ENCODE results near the gene SLMAP. TPM values are rescaled to one million over a fixed set of nuclear protein-coding genes. Genes with fewer than 3 reads are reported as not detected.

SLMAP gene
- total RNA-seq, 2 donors from 2014 or later: 57.3 to 103 TPM

GRCh38 chr3:57815036-57815435 lies 58.9 kb downstream of the SLMAP start:
- peak overlapping the region in 1 of 2 donors; percentile 20 for H3K27ac Mint-ChIP-seq
- no peaks in the 10 kb centered on the region for H3K27me3 Mint-ChIP-seq
- H3K4me3 Mint-ChIP-seq: no peak overlapping the region
- peak; percentile 64 to 82 for ATAC-seq
- peaks cover 25 to 36% of the 10 kb centered on the region in 2 donors for H3K4me1 Mint-ChIP-seq (ENCODE audit: low read depth in 2 of 2)
- no peak for DNase-seq (ENCODE audit: low spot score)
- no peaks in the 10 kb centered on the region for H3K9me3 Mint-ChIP-seq
- H3K36me3 Mint-ChIP-seq: no peaks in the 10 kb centered on the region

- Mint-ChIP-seq H3K4me3 (no peak overlapping the region), H3K4me1 (ENCODE audit: low read depth in 2 of 2) (peaks cover 21 to 29% of the 10 kb centered on the region in 2 donors), H3K36me3 (no peaks in the 10 kb centered on the region), H3K27me3 (no peaks in the 10 kb centered on the region), H3K27ac (peak overlapping the region in 1 of 2 donors; percentile 0), H3K9me3 (no peaks in the 10 kb centered on the region)
- ATAC-seq (no peak), DNase-seq (ENCODE audit: low spot score) (no peak)
Measured at GRCh38 chr3:57816471-57817095, 60.5 kb downstream of the SLMAP start.

- H3K27ac Mint-ChIP-seq: no peak overlapping the region
- no peak overlapping the region for H3K4me3 Mint-ChIP-seq
- no peaks in the 10 kb centered on the region for H3K9me3 Mint-ChIP-seq
- H3K36me3 Mint-ChIP-seq: no peaks in the 10 kb centered on the region
- no peaks in the 10 kb centered on the region for H3K27me3 Mint-ChIP-seq
- no peak for DNase-seq (ENCODE audit: low spot score)
- ATAC-seq: no peak
- H3K4me1 Mint-ChIP-seq (ENCODE audit: low read depth in 2 of 2): peaks cover 25 to 36% of the 10 kb centered on the region in 2 donors
Measured at GRCh38 chr3:57818772-57819171, 62.7 kb downstream of the SLMAP start.

- Mint-ChIP-seq H3K27ac (no peak overlapping the region), H3K27me3 (no peaks in the 10 kb centered on the region), H3K4me1 (ENCODE audit: low read depth in 2 of 2) (peaks cover 17 to 30% of the 10 kb centered on the region in 2 donors), H3K4me3 (no peak overlapping the region), H3K36me3 (no peaks in the 10 kb centered on the region), H3K9me3 (no peaks in the 10 kb centered on the region)
- ATAC-seq: no peak
- DNase-seq (ENCODE audit: low spot score): no peak
Measured at GRCh38 chr3:57820479-57820878, 64.4 kb downstream of the SLMAP start.

GRCh38 chr3:57821765-57822164 lies 65.7 kb downstream of the SLMAP start:
- no peaks in the 10 kb centered on the region for H3K27me3 Mint-ChIP-seq
- H3K4me1 Mint-ChIP-seq (ENCODE audit: low read depth in 2 of 2): peaks cover 19 to 29% of the 10 kb centered on the region in 2 donors
- ATAC-seq (no peak), DNase-seq (ENCODE audit: low spot score) (no peak)
- no peak overlapping the region for H3K4me3 Mint-ChIP-seq
- H3K9me3 Mint-ChIP-seq: no peaks in the 10 kb centered on the region
- no peaks in the 10 kb centered on the region for H3K36me3 Mint-ChIP-seq
- no peak overlapping the region for H3K27ac Mint-ChIP-seq

GRCh38 chr3:57822686-57823085 lies 66.6 kb downstream of the SLMAP start:
- H3K27ac Mint-ChIP-seq: no peak overlapping the region
- H3K27me3 Mint-ChIP-seq: no peaks in the 10 kb centered on the region
- peaks cover 16 to 22% of the 10 kb centered on the region in 2 donors for H3K4me1 Mint-ChIP-seq (ENCODE audit: low read depth in 2 of 2)
- no peaks in the 10 kb centered on the region for H3K36me3 Mint-ChIP-seq
- DNase-seq (ENCODE audit: low spot score) (no peak), ATAC-seq (no peak)
- no peak overlapping the region for H3K4me3 Mint-ChIP-seq
- no peaks in the 10 kb centered on the region for H3K9me3 Mint-ChIP-seq

- peaks cover 11 to 15% of the 10 kb centered on the region in 2 donors for H3K4me1 Mint-ChIP-seq (ENCODE audit: low read depth in 2 of 2)
- H3K4me3 Mint-ChIP-seq: no peak overlapping the region
- no peak overlapping the region for H3K27ac Mint-ChIP-seq
- no peaks in the 10 kb centered on the region for H3K9me3 Mint-ChIP-seq
- no peaks in the 10 kb centered on the region for H3K36me3 Mint-ChIP-seq
- ATAC-seq (no peak), DNase-seq (ENCODE audit: low spot score) (no peak)
- no peaks in the 10 kb centered on the region for H3K27me3 Mint-ChIP-seq
Measured at GRCh38 chr3:57825116-57825515, 69.0 kb downstream of the SLMAP start.

GRCh38 chr3:57826245-57826951 lies 70.3 kb downstream of the SLMAP start:
- Mint-ChIP-seq H3K27ac (no peak overlapping the region), H3K27me3 (no peaks in the 10 kb centered on the region), H3K36me3 (no peaks in the 10 kb centered on the region), H3K4me1 (ENCODE audit: low read depth in 2 of 2) (peaks cover 11 to 15% of the 10 kb centered on the region in 2 donors), H3K9me3 (no peaks in the 10 kb centered on the region), H3K4me3 (no peak overlapping the region)
- ATAC-seq (no peak), DNase-seq (ENCODE audit: low spot score) (no peak)

GRCh38 chr3:57826952-57827723 lies 71.0 kb downstream of the SLMAP start:
- no peak overlapping the region for H3K27ac Mint-ChIP-seq
- ATAC-seq (no peak), DNase-seq (ENCODE audit: low spot score) (no peak)
- H3K4me1 Mint-ChIP-seq (ENCODE audit: low read depth in 2 of 2): peaks cover 7 to 10% of the 10 kb centered on the region in 2 donors
- no peaks in the 10 kb centered on the region for H3K9me3 Mint-ChIP-seq
- H3K27me3 Mint-ChIP-seq: no peaks in the 10 kb centered on the region
- no peak overlapping the region for H3K4me3 Mint-ChIP-seq
- H3K36me3 Mint-ChIP-seq: peaks cover 5% of the 10 kb centered on the region

- Mint-ChIP-seq H3K36me3 (peaks cover 6% of the 10 kb centered on the region), H3K27me3 (no peaks in the 10 kb centered on the region), H3K9me3 (no peaks in the 10 kb centered on the region), H3K4me3 (no peak overlapping the region), H3K4me1 (ENCODE audit: low read depth in 2 of 2) (peaks cover 8 to 9% of the 10 kb centered on the region in 2 donors), H3K27ac (no peak overlapping the region)
- ATAC-seq (no peak), DNase-seq (ENCODE audit: low spot score) (no peak)
Measured at GRCh38 chr3:57827757-57828156, 71.6 kb downstream of the SLMAP start.

GRCh38 chr3:57832486-57832885 lies 76.4 kb downstream of the SLMAP start:
- Mint-ChIP-seq H3K9me3 (no peaks in the 10 kb centered on the region), H3K36me3 (peaks cover 6% of the 10 kb centered on the region), H3K27me3 (no peaks in the 10 kb centered on the region), H3K27ac (no peak overlapping the region), H3K4me1 (ENCODE audit: low read depth in 2 of 2) (peaks cover 3 to 9% of the 10 kb centered on the region in 2 donors), H3K4me3 (no peak overlapping the region)
- DNase-seq (ENCODE audit: low spot score) (no peak), ATAC-seq (no peak)

GRCh38 chr3:57832900-57833313 lies 76.8 kb downstream of the SLMAP start:
- Mint-ChIP-seq H3K27ac (no peak overlapping the region), H3K4me3 (no peak overlapping the region), H3K36me3 (peaks cover 6% of the 10 kb centered on the region), H3K27me3 (no peaks in the 10 kb centered on the region), H3K9me3 (no peaks in the 10 kb centered on the region), H3K4me1 (ENCODE audit: low read depth in 2 of 2) (peaks cover 3 to 9% of the 10 kb centered on the region in 2 donors)
- no peak for DNase-seq (ENCODE audit: low spot score)
- no peak for ATAC-seq

GRCh38 chr3:57833763-57834162 lies 77.7 kb downstream of the SLMAP start:
- peaks cover 8 to 15% of the 10 kb centered on the region in 2 donors for H3K4me1 Mint-ChIP-seq (ENCODE audit: low read depth in 2 of 2)
- H3K36me3 Mint-ChIP-seq: peaks cover 6% of the 10 kb centered on the region
- no peak overlapping the region for H3K27ac Mint-ChIP-seq
- DNase-seq (ENCODE audit: low spot score) (no peak), ATAC-seq (no peak)
- no peaks in the 10 kb centered on the region for H3K9me3 Mint-ChIP-seq
- no peak overlapping the region for H3K4me3 Mint-ChIP-seq
- H3K27me3 Mint-ChIP-seq: no peaks in the 10 kb centered on the region

- Mint-ChIP-seq H3K27ac (no peak overlapping the region), H3K36me3 (no peaks in the 10 kb centered on the region), H3K4me1 (ENCODE audit: low read depth in 2 of 2) (peaks cover 12 to 23% of the 10 kb centered on the region in 2 donors), H3K9me3 (no peaks in the 10 kb centered on the region), H3K27me3 (no peaks in the 10 kb centered on the region), H3K4me3 (no peak overlapping the region)
- no peak for ATAC-seq
- no peak for DNase-seq (ENCODE audit: low spot score)
Measured at GRCh38 chr3:57837686-57838085, 81.6 kb downstream of the SLMAP start.

Measured in natural killer cell treated with Interleukin-12 subunit alpha and Interleukin-12 subunit beta and Interleukin-15 and Interleukin-18, amount 100 ng/mL, for 72 hours (primary cell).